Measurements from ENCODE around the gene HTT.

Gene HTT

GRCh38 chr4:3192827-3193226 is 118.3 kb downstream of the HTT start:
- ATAC-seq (replicated peaks) (no peak), DNase-seq (no peak)
- Mint-ChIP-seq H3K36me3 (peaks cover 45 to 81% of the 10 kb centered on the region in 2 donors), H3K9me3 (no peaks in the 10 kb centered on the region), H3K27me3 (no peaks in the 10 kb centered on the region), H3K4me1 (no peaks in the 10 kb centered on the region), H3K27ac (no peak overlapping the region), H3K4me3 (no peak overlapping the region)

GRCh38 chr4:3193531-3194203 is 119.2 kb downstream of the HTT start:
- Mint-ChIP-seq H3K4me1 (no peaks in the 10 kb centered on the region), H3K27ac (no peak overlapping the region), H3K27me3 (no peaks in the 10 kb centered on the region), H3K4me3 (no peak overlapping the region), H3K36me3 (peaks cover 44 to 79% of the 10 kb centered on the region in 2 donors), H3K9me3 (no peaks in the 10 kb centered on the region)
- no peak for ATAC-seq (replicated peaks)
- no peak for DNase-seq

- peaks cover 33 to 64% of the 10 kb centered on the region in 2 donors for H3K36me3 Mint-ChIP-seq
- H3K4me3 Mint-ChIP-seq, result no peak overlapping the region
- no peaks in the 10 kb centered on the region for H3K9me3 Mint-ChIP-seq
- peak overlapping the region; percentile 2 for H3K27ac Mint-ChIP-seq
- DNase-seq (no peak), ATAC-seq (replicated peaks) (no peak)
- H3K27me3 Mint-ChIP-seq, result no peaks in the 10 kb centered on the region
- H3K4me1 Mint-ChIP-seq, result peaks cover 3 to 10% of the 10 kb centered on the region in 2 donors
These were observed 122.3 kb downstream of the HTT start for GRCh38 chr4:3196670-3197359.

- Mint-ChIP-seq H3K4me1 (peaks cover 8 to 17% of the 10 kb centered on the region in 2 donors), H3K27me3 (no peaks in the 10 kb centered on the region), H3K9me3 (no peaks in the 10 kb centered on the region), H3K4me3 (no peak overlapping the region), H3K27ac (no peak overlapping the region), H3K36me3 (peaks cover 32 to 68% of the 10 kb centered on the region in 2 donors)
- no peak for DNase-seq
- ATAC-seq (replicated peaks), result no peak
These were observed 123.1 kb downstream of the HTT start for GRCh38 chr4:3197366-3198105.

- peaks cover 35 to 67% of the 10 kb centered on the region in 2 donors for H3K36me3 Mint-ChIP-seq
- H3K4me1 Mint-ChIP-seq, result peaks cover 10 to 20% of the 10 kb centered on the region in 2 donors
- H3K9me3 Mint-ChIP-seq, result no peaks in the 10 kb centered on the region
- H3K4me3 Mint-ChIP-seq, result no peak overlapping the region
- DNase-seq (no peak), ATAC-seq (replicated peaks) (no peak)
- no peak overlapping the region for H3K27ac Mint-ChIP-seq
- H3K27me3 Mint-ChIP-seq, result no peaks in the 10 kb centered on the region
These were observed 124.4 kb downstream of the HTT start for GRCh38 chr4:3198906-3199305.

- Mint-ChIP-seq H3K36me3 (peaks cover 35 to 67% of the 10 kb centered on the region in 2 donors), H3K27me3 (no peaks in the 10 kb centered on the region), H3K4me1 (peaks cover 10 to 20% of the 10 kb centered on the region in 2 donors), H3K9me3 (no peaks in the 10 kb centered on the region), H3K27ac (no peak overlapping the region), H3K4me3 (no peak overlapping the region)
- ATAC-seq (replicated peaks) (no peak), DNase-seq (no peak)
These were observed 125.4 kb downstream of the HTT start for GRCh38 chr4:3199653-3200422.

GRCh38 chr4:3200423-3201090 is 126.1 kb downstream of the HTT start:
- Mint-ChIP-seq H3K36me3 (peaks cover 32 to 60% of the 10 kb centered on the region in 2 donors), H3K27me3 (no peaks in the 10 kb centered on the region), H3K27ac (no peak overlapping the region), H3K4me3 (no peak overlapping the region), H3K4me1 (peaks cover 10 to 20% of the 10 kb centered on the region in 2 donors), H3K9me3 (no peaks in the 10 kb centered on the region)
- ATAC-seq (replicated peaks) (no peak), DNase-seq (no peak)

- Mint-ChIP-seq H3K27ac (peak overlapping the region; percentile 56), H3K9me3 (no peaks in the 10 kb centered on the region), H3K36me3 (peaks cover 35 to 55% of the 10 kb centered on the region in 2 donors), H3K27me3 (no peaks in the 10 kb centered on the region), H3K4me1 (peaks cover 10 to 20% of the 10 kb centered on the region in 2 donors), H3K4me3 (no peak overlapping the region)
- ATAC-seq (replicated peaks) (peak; percentile 70 to 72), DNase-seq (no peak)
These were observed 127.5 kb downstream of the HTT start for GRCh38 chr4:3201718-3202702.

GRCh38 chr4:3202836-3203820 is 128.6 kb downstream of the HTT start:
- peaks cover 31 to 56% of the 10 kb centered on the region in 2 donors for H3K36me3 Mint-ChIP-seq
- peak; percentile 15 for DNase-seq
- no peak overlapping the region for H3K4me3 Mint-ChIP-seq
- no peaks in the 10 kb centered on the region for H3K9me3 Mint-ChIP-seq
- H3K27ac Mint-ChIP-seq, result peak overlapping the region; percentile 31
- H3K27me3 Mint-ChIP-seq, result no peaks in the 10 kb centered on the region
- peak; percentile 71 to 79 for ATAC-seq (replicated peaks)
- peaks cover 10 to 20% of the 10 kb centered on the region in 2 donors for H3K4me1 Mint-ChIP-seq

GRCh38 chr4:3203971-3204431 is 129.5 kb downstream of the HTT start:
- Mint-ChIP-seq H3K9me3 (no peaks in the 10 kb centered on the region), H3K4me1 (peaks cover 10 to 20% of the 10 kb centered on the region in 2 donors), H3K27ac (no peak overlapping the region), H3K4me3 (no peak overlapping the region), H3K36me3 (peaks cover 37 to 61% of the 10 kb centered on the region in 2 donors), H3K27me3 (no peaks in the 10 kb centered on the region)
- no peak for ATAC-seq (replicated peaks)
- no peak for DNase-seq

- no peak overlapping the region for H3K4me3 Mint-ChIP-seq
- H3K4me1 Mint-ChIP-seq, result peaks cover 10 to 19% of the 10 kb centered on the region in 2 donors
- H3K27me3 Mint-ChIP-seq, result no peaks in the 10 kb centered on the region
- H3K9me3 Mint-ChIP-seq, result no peaks in the 10 kb centered on the region
- DNase-seq (no peak), ATAC-seq (replicated peaks) (no peak)
- H3K27ac Mint-ChIP-seq, result no peak overlapping the region
- H3K36me3 Mint-ChIP-seq, result peaks cover 46 to 73% of the 10 kb centered on the region in 2 donors
These were observed 131.5 kb downstream of the HTT start for GRCh38 chr4:3205995-3206394.

Data from stimulated activated naive B cell treated with anti-CD40 and anti-IgM and Interleukin-4, amounts not matched to agents 10 μg/mL and 1 μg/mL and 100 μg/mL, for 72 hours (primary cell).